T-helper 2 cell treated with Interferon-gamma antibody and Interleukin-4, amounts not matched to agents 100 ng/mL and 5 ng/mL, for 36 hours (primary cell): ENCODE data around the gene PADI1. TPM values are rescaled to one million over a fixed set of nuclear protein-coding genes. Genes with fewer than 3 reads are reported as not detected.

Source experiments
- intact Hi-C: fragments of 100-400 bp; cut with micrococcal nuclease; formaldehyde crosslinking; loops from one replicate; pipeline ENCODE4 v1.15.1; 2023
- total RNA-seq: library from RNA; stranded (reverse); gene quantifications from 2 replicates; pipeline ENCODE4 v1.2.3, GENCODE V29; 2022

The PADI1 gene
- total RNA-seq, 1 donor from 2014 or later, result not detected

- intact Hi-C loops, result no loop called here
These were observed 11.2 kb downstream of the PADI1 start for GRCh38 chr1:17216078-17216477.

GRCh38 chr1:17217607-17218006 lies 12.7 kb downstream of the PADI1 start:
- intact Hi-C loops, result no loop called here

GRCh38 chr1:17218939-17219338 lies 14.0 kb downstream of the PADI1 start:
- intact Hi-C loops, result no loop called here

- intact Hi-C loops, result loop anchor here (5.0 kb wide), 1 partner anchor 93 kb away; no protein-coding TSS in a partner anchor
These were observed 15.4 kb downstream of the PADI1 start for GRCh38 chr1:17220287-17220686.

- intact Hi-C loops, result loop anchor here (5.0 kb wide), 1 partner anchor 95 kb away; no protein-coding TSS in a partner anchor
These were observed 17.6 kb downstream of the PADI1 start for GRCh38 chr1:17222557-17222956.

- intact Hi-C loops, result loop anchor here (5.0 kb wide), 1 partner anchor 97 kb away; no protein-coding TSS in a partner anchor
These were observed 19.5 kb downstream of the PADI1 start for GRCh38 chr1:17224434-17224833.

DNA sequence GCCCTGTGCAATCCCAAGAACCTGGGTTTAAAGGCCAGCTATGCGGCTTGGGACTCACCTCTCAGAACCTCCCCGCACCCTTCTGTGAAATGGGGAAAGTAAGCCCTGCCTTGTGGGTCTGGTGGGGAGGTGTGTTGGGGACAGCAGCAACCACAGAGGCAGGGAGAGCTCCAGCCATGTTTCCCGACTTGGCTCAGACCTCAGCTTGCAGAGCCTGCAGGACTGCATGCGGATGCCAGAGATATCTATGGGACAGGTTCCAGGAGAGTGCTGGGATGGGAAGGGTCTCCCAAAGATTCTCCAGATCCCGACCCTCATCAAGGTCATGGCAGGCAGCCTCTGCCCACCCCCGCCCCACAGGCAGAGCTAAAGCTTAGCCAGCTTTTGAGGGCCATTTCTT lies 20.2 kb downstream of the PADI1 start:
- intact Hi-C loops, result no loop called here

- intact Hi-C loops, result no loop called here
These were observed 22.5 kb downstream of the PADI1 start for GRCh38 chr1:17227358-17227915.

- intact Hi-C loops, result no loop called here
These were observed 23.7 kb downstream of the PADI1 start for GRCh38 chr1:17228619-17229018.

GRCh38 chr1:17229379-17229778 lies 24.5 kb downstream of the PADI1 start:
- intact Hi-C loops, result no loop called here

- intact Hi-C loops, result no loop called here
These were observed 25.2 kb downstream of the PADI1 start for GRCh38 chr1:17230106-17230505.

GRCh38 chr1:17230671-17231310 lies 25.9 kb downstream of the PADI1 start:
- intact Hi-C loops, result no loop called here

GRCh38 chr1:17232759-17233661 lies 28.1 kb downstream of the PADI1 start:
- intact Hi-C loops, result no loop called here

GRCh38 chr1:17233675-17234320 lies 28.9 kb downstream of the PADI1 start:
- intact Hi-C loops, result no loop called here

- intact Hi-C loops, result no loop called here
These were observed 29.5 kb downstream of the PADI1 start for GRCh38 chr1:17234405-17234804.

- intact Hi-C loops, result no loop called here
These were observed 30.4 kb downstream of the PADI1 start for GRCh38 chr1:17235135-17235885.

- intact Hi-C loops, result loop anchor here (1.0 kb wide), 1 partner anchor 112 kb away; no protein-coding TSS in a partner anchor
These were observed 32.0 kb downstream of the PADI1 start for GRCh38 chr1:17236779-17237560.

- intact Hi-C loops, result loop anchor here (1.0 kb wide), 1 partner anchor 112 kb away; no protein-coding TSS in a partner anchor
These were observed 32.6 kb downstream of the PADI1 start for GRCh38 chr1:17237561-17237903.

- intact Hi-C loops, result no loop called here
These were observed 34.5 kb downstream of the PADI1 start for GRCh38 chr1:17239420-17239819.
